K562 (cell line): ENCODE data around the gene GANAB. TPM values are rescaled to one million over a fixed set of nuclear protein-coding genes. Genes with fewer than 3 reads are reported as not detected.

Experiments used
- CBFB ChIP-seq: sonication (generic); formaldehyde crosslinking; IDR thresholded peaks from 2 replicates; pipeline ENCODE4 v1.4.0; 2020; ENCODE audit warnings: mild to moderate bottlenecking, missing genetic modification reagents
- CBX3 ChIP-seq, 2 experiments: IDR thresholded peaks; 1 replicate in 1 of 2; 2 replicates in 1 of 2; pipeline ENCODE4 v1.6.1; 2012; ENCODE audit warnings: inconsistent platforms in 2 of 2, low read length in 2 of 2, borderline replicate concordance in 1 of 2, control low read depth in 1 of 2
- CHD4 ChIP-seq: fragments of 200-600 bp; sonication (generic); IDR thresholded peaks from 3 replicates; pipeline ENCODE4 v1.6.1; 2012; ENCODE audit warnings: low read depth, mild to moderate bottlenecking, mixed read lengths, low read length, inconsistent platforms; ENCODE audit not compliant: insufficient read depth, insufficient replicate concordance, poor library complexity, severe bottlenecking
- FOSL1 ChIP-seq: fragments of 200-800 bp; sonication (Bioruptor generic); conservative IDR thresholded peaks from 2 replicates; pipeline ENCODE4 v1.6.1; 2016; ENCODE audit warnings: missing genetic modification characterization, missing compliant biosample characterization
- GTF2A2 ChIP-seq: IDR thresholded peaks from 2 replicates; pipeline ENCODE4 v1.6.1; 2016; ENCODE audit warnings: mild to moderate bottlenecking, missing genetic modification characterization, missing compliant biosample characterization
- KAT8 ChIP-seq: fragments of 450-650 bp; IDR thresholded peaks from 2 replicates; pipeline ENCODE4 v1.6.1; 2016; ENCODE audit warnings: low read depth, mild to moderate bottlenecking
- LARP7 ChIP-seq: fragments of 450-650 bp; IDR thresholded peaks from 2 replicates; pipeline ENCODE4 v1.6.1; 2016
- POLR2AphosphoS2 ChIP-seq: IDR thresholded peaks from 2 replicates; pipeline ENCODE4 v1.6.1; 2012; ENCODE audit warnings: low read length, improper control_type of control experiment
- SIN3A ChIP-seq, 2 experiments: fragments of 150-350 bp in 1 of 2; IDR thresholded peaks; 2 replicates each; pipeline ENCODE4 v1.6.1; 2011 to 2016; ENCODE audit warnings: borderline replicate concordance in 2 of 2, low read depth in 2 of 2, low read length in 2 of 2, mild to moderate bottlenecking in 2 of 2, moderate library complexity in 2 of 2; ENCODE audit not compliant: control insufficient read depth in 1 of 2
- SMC3 ChIP-seq: conservative IDR thresholded peaks from 2 replicates; pipeline ENCODE4 v1.6.1; 2011; ENCODE audit warnings: low read depth, low read length, improper control_type of control experiment; ENCODE audit not compliant: insufficient read depth
- ZNF184 ChIP-seq: sonication (generic); formaldehyde crosslinking; IDR thresholded peaks from 2 replicates; pipeline ENCODE4 v1.5.0; 2020; ENCODE audit warnings: missing genetic modification reagents
- ZNF41 ChIP-seq: fragments of 250-450 bp; sonication (Bioruptor Pico); conservative IDR thresholded peaks from 2 replicates; pipeline ENCODE4 v1.4.0; 2020; ENCODE audit warnings: mild to moderate bottlenecking
- ZNF445 ChIP-seq: fragments of 250-450 bp; sonication (Bioruptor Pico); IDR thresholded peaks from 2 replicates; pipeline ENCODE4 v1.4.0; 2020; ENCODE audit warnings: low read depth, mild to moderate bottlenecking, moderate library complexity
- ZNF57 ChIP-seq: fragments of 450-650 bp; formaldehyde crosslinking; IDR thresholded peaks from 2 replicates; pipeline ENCODE4 v1.4.0; 2020; ENCODE audit warnings: mild to moderate bottlenecking, moderate library complexity
- ZNF696 ChIP-seq: fragments of 250-450 bp; sonication (Bioruptor Pico); conservative IDR thresholded peaks from 2 replicates; pipeline ENCODE4 v1.4.0; 2020; ENCODE audit warnings: mild to moderate bottlenecking, moderate library complexity
- ZNF75A ChIP-seq: fragments of 450-650 bp; formaldehyde crosslinking; IDR thresholded peaks from 2 replicates; pipeline ENCODE4 v1.4.0; 2020; ENCODE audit warnings: mild to moderate bottlenecking
- polyA plus RNA-seq, 8 experiments: library from polyadenylated mRNA; depleted of rRNA in 4 of 8; stranded (reverse) in 5 of 8; unstranded in 3 of 8; fragments of >200 nt; fragmentation: Nextera tagmentation in 2 of 8; fragmentation: Illumina TruSeq in 1 of 8; extraction: Ambion mirVana in 2 of 8; extraction: Trizol in 1 of 8; gene quantifications; 2 replicates each; pipeline versions ENCODE4 v1.2.1 to v1.2.3, GENCODE V29; 2011 to 2014; ENCODE audit warnings: inconsistent platforms in 1 of 8, missing spikeins in 1 of 8
- total RNA-seq, 7 experiments: library from RNA; depleted of rRNA in 6 of 7; stranded (reverse); fragments of >200 nt in 6 of 7; fragmentation: Illumina TruSeq in 2 of 7; extraction: Trizol in 2 of 7; gene quantifications; 2 replicates each; pipeline versions ENCODE4 v1.2.1 to v1.2.3, GENCODE V29; 2011 to 2021; ENCODE audit warnings: low replicate concordance in 1 of 7
- TF ChIP-seq, protein P1 (sequence below), 2 experiments: fragments of 450-650 bp; conservative IDR thresholded peaks; 2 replicates each; pipeline ENCODE4 v1.6.1; 2017; ENCODE audit warnings: mild to moderate bottlenecking in 2 of 2, moderate library complexity in 2 of 2
- TF ChIP-seq, protein P2 (sequence below): fragments of 250-450 bp; sonication (Bioruptor Pico); IDR thresholded peaks from 2 replicates; pipeline ENCODE4 v1.5.0; 2021
- TF ChIP-seq, protein P3 (sequence below): fragments of 250-450 bp; sonication (Bioruptor Pico); IDR thresholded peaks from 2 replicates; pipeline ENCODE4 v1.4.0; 2020; ENCODE audit warnings: mild to moderate bottlenecking, moderate library complexity
- TF ChIP-seq, protein P4 (sequence below): sonication (generic); formaldehyde crosslinking; IDR thresholded peaks from 2 replicates; pipeline ENCODE4 v1.9.0; 2022; ENCODE audit warnings: mild to moderate bottlenecking, missing genetic modification reagents
- TF ChIP-seq, protein P5 (sequence below): sonication (generic); formaldehyde crosslinking; IDR thresholded peaks from 2 replicates; pipeline ENCODE4 v1.8.1; 2023; ENCODE audit warnings: mild to moderate bottlenecking, missing genetic modification reagents

The GANAB gene
- total and polyA plus RNA-seq, 9 of the 15 experiments (the other 6 are each of a cell fraction or from before 2014, with no cell fraction given): 6.5 to 284 (median 161) TPM

DNA sequence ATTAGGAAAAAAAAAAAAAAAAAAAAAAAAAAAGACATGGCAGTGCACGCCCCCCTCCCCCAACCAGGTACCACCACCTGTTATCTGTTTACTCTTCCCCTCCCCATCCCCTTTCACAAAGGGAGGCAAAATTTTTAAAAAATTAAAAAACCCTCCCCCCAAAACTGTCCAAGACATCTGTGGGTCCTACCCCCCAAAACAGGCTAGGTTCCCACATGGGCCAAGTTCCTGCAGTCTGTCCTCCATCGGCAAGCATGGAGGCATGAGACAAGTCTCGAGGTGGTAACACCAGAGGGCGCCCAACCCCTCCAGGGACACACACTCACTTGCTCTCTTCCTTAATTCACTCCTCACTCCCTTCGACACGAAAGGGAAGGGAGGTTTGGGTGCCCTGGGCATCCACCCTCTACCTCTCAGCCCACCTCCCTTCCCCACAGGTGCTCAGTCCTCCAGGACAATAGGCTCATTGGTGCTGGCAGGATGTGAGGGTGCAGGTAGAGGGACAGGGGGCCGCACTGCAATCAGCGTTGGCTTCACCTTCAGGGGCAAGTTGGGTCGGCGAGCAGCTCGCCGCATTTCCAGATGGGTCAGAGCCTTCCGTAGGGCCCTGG is 52.9 kb downstream of the GANAB start (continued):
- TF ChIP-seq, protein P1, sequence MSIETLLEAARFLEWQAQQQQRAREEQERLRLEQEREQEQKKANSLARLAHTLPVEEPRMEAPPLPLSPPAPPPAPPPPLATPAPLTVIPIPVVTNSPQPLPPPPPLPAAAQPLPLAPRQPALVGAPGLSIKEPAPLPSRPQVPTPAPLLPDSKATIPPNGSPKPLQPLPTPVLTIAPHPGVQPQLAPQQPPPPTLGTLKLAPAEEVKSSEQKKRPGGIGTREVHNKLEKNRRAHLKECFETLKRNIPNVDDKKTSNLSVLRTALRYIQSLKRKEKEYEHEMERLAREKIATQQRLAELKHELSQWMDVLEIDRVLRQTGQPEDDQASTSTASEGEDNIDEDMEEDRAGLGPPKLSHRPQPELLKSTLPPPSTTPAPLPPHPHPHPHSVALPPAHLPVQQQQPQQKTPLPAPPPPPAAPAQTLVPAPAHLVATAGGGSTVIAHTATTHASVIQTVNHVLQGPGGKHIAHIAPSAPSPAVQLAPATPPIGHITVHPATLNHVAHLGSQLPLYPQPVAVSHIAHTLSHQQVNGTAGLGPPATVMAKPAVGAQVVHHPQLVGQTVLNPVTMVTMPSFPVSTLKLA (conservative IDR thresholded peaks at IDR 0.05): peak; percentile 26 to 67; a peak in 3 of 4 replicates
- 0 out of 4 replicates have a peak, but pooled peaks of 1 of the 2 experiments have one; percentile 35 for TF ChIP-seq SIN3A (IDR thresholded peaks at IDR 0.05; ENCODE audit: borderline replicate concordance in 2 of 2, control insufficient read depth in 1 of 2, low read depth in 2 of 2, low read length in 2 of 2)
- no peak for TF ChIP-seq FOSL1 (tag)
- TF ChIP-seq, protein P2, sequence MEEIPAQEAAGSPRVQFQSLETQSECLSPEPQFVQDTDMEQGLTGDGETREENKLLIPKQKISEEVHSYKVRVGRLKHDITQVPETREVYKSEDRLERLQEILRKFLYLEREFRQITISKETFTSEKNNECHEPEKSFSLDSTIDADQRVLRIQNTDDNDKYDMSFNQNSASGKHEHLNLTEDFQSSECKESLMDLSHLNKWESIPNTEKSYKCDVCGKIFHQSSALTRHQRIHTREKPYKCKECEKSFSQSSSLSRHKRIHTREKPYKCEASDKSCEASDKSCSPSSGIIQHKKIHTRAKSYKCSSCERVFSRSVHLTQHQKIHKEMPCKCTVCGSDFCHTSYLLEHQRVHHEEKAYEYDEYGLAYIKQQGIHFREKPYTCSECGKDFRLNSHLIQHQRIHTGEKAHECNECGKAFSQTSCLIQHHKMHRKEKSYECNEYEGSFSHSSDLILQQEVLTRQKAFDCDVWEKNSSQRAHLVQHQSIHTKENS (CRISPR knock-in tag): no peak
- peak; percentile 81 for TF ChIP-seq SMC3
- TF ChIP-seq, protein P3, sequence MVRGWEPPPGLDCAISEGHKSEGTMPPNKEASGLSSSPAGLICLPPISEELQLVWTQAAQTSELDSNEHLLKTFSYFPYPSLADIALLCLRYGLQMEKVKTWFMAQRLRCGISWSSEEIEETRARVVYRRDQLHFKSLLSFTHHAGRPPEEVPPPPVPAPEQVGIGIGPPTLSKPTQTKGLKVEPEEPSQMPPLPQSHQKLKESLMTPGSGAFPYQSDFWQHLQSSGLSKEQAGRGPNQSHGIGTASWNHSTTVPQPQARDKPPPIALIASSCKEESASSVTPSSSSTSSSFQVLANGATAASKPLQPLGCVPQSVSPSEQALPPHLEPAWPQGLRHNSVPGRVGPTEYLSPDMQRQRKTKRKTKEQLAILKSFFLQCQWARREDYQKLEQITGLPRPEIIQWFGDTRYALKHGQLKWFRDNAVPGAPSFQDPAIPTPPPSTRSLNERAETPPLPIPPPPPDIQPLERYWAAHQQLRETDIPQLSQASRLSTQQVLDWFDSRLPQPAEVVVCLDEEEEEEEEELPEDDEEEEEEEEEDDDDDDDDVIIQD (CRISPR knock-in tag): no peak
- TF ChIP-seq ZNF445: no peak
- TF ChIP-seq KAT8: no peak
- no peak for TF ChIP-seq GTF2A2 (tag)
- no peak for TF ChIP-seq POLR2AphosphoS2
- TF ChIP-seq LARP7: no peak
- TF ChIP-seq, protein P4, sequence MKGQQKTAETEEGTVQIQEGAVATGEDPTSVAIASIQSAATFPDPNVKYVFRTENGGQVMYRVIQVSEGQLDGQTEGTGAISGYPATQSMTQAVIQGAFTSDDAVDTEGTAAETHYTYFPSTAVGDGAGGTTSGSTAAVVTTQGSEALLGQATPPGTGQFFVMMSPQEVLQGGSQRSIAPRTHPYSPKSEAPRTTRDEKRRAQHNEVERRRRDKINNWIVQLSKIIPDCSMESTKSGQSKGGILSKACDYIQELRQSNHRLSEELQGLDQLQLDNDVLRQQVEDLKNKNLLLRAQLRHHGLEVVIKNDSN (CRISPR knock-in tag): peak; percentile 27; the same call in 1 of the 2 replicates
- no peak for TF ChIP-seq CHD4
- TF ChIP-seq CBX3 (IDR thresholded peaks at IDR 0.05; ENCODE audit: borderline replicate concordance in 1 of 2, low read length in 2 of 2): peak in 1 of 2 experiments; percentile 40; a peak in 1 of 3 replicates
- TF ChIP-seq, protein P5, sequence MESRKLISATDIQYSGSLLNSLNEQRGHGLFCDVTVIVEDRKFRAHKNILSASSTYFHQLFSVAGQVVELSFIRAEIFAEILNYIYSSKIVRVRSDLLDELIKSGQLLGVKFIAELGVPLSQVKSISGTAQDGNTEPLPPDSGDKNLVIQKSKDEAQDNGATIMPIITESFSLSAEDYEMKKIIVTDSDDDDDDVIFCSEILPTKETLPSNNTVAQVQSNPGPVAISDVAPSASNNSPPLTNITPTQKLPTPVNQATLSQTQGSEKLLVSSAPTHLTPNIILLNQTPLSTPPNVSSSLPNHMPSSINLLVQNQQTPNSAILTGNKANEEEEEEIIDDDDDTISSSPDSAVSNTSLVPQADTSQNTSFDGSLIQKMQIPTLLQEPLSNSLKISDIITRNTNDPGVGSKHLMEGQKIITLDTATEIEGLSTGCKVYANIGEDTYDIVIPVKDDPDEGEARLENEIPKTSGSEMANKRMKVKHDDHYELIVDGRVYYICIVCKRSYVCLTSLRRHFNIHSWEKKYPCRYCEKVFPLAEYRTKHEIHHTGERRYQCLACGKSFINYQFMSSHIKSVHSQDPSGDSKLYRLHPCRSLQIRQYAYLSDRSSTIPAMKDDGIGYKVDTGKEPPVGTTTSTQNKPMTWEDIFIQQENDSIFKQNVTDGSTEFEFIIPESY: no peak
- TF ChIP-seq ZNF57 (CRISPR knock-in tag): no peak
- TF ChIP-seq ZNF41 (CRISPR knock-in tag): no peak
- TF ChIP-seq ZNF184 (CRISPR knock-in tag): no peak
- no peak for TF ChIP-seq ZNF75A (CRISPR knock-in tag)
- TF ChIP-seq ZNF696 (CRISPR knock-in tag): no peak
- TF ChIP-seq CBFB (CRISPR knock-in tag): no peak
